ENCODE results near the gene OSBP2.

The OSBP2 gene

DNA sequence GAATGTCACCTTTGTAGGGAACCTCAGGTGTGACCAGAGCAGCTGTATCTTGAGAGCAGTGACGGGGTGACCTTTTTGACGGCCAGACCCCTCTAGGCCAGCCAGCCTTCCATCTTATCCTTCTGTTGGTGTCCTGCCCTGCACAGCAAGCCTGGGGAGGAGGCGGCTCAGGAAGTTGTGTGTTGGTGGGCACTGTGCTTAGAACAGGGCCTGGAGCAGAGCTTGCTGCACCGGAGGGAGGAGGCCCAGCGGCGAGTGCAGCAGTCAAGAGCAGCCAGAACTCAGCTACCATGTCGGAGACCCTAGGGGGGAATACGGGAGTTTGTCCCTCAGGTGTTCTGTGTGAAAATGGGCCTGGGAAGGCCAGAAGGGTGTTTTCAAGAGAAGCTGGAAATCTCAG lies 129.4 kb downstream of the OSBP2 start:
- Histone ChIP-seq H3K4me1 (ENCODE audit: insufficient read depth, low read length, severe bottlenecking) (no peaks in the 10 kb centered on the region), H4K20me1 (ENCODE audit: insufficient read depth, low read length) (no peaks in the 10 kb centered on the region), H3K9me3 (ENCODE audit: low read length) (no peaks in the 10 kb centered on the region), H3K27ac (ENCODE audit: low read depth, low read length, poor library complexity, severe bottlenecking) (no peak overlapping the region), H3K4me2 (ENCODE audit: low read length) (no peak overlapping the region), H3K27me3 (ENCODE audit: insufficient read depth, low read length) (no peaks in the 10 kb centered on the region), H3K9ac (ENCODE audit: low read length) (no peak overlapping the region), H3K4me3 (ENCODE audit: low read depth, low read length, poor library complexity, severe bottlenecking) (no peak overlapping the region), H3K9me2 (ENCODE audit: low read depth, low read length) (no peaks in the 10 kb centered on the region), H3F3A (ENCODE audit: insufficient read depth, low read length) (no peaks in the 10 kb centered on the region), H2AFZ (ENCODE audit: low read length) (no peak overlapping the region), H3K79me2 (ENCODE audit: insufficient read depth, low read length) (no peaks in the 10 kb centered on the region), H3K36me3 (ENCODE audit: insufficient read depth, low read length) (no peaks in the 10 kb centered on the region)
- no peak for TF ChIP-seq EZH2 (IDR thresholded peaks at IDR 0.05; ENCODE audit: borderline replicate concordance, low read length)
- TF ChIP-seq, protein P1, sequence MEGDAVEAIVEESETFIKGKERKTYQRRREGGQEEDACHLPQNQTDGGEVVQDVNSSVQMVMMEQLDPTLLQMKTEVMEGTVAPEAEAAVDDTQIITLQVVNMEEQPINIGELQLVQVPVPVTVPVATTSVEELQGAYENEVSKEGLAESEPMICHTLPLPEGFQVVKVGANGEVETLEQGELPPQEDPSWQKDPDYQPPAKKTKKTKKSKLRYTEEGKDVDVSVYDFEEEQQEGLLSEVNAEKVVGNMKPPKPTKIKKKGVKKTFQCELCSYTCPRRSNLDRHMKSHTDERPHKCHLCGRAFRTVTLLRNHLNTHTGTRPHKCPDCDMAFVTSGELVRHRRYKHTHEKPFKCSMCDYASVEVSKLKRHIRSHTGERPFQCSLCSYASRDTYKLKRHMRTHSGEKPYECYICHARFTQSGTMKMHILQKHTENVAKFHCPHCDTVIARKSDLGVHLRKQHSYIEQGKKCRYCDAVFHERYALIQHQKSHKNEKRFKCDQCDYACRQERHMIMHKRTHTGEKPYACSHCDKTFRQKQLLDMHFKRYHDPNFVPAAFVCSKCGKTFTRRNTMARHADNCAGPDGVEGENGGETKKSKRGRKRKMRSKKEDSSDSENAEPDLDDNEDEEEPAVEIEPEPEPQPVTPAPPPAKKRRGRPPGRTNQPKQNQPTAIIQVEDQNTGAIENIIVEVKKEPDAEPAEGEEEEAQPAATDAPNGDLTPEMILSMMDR (IDR thresholded peaks at IDR 0.05; ENCODE audit: low read length) = no peak

DNA sequence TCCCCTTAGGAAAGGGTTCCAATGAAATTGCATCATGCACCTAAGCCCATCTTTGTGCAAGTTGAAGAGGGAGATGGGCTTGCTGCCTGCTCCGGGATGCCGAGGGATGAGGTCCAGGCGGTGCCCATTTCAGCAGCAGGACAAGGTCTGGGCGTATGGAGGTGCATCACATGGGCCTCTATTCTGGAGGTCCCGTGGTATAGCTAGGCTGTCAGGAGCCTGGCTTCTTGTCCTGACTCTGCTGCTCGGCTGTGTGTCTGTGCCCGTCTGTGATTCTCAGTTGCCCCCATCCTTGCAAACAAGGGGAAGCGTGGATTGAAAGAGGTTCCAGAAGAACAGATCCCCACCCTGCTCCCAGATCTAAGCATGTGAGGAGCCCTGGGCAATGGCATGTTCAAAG lies 130.0 kb downstream of the OSBP2 start:
- Histone ChIP-seq H3K79me2 (ENCODE audit: insufficient read depth, low read length) (no peaks in the 10 kb centered on the region), H3K27me3 (ENCODE audit: insufficient read depth, low read length) (no peaks in the 10 kb centered on the region), H3K27ac (ENCODE audit: low read depth, low read length, poor library complexity, severe bottlenecking) (no peak overlapping the region), H2AFZ (ENCODE audit: low read length) (no peak overlapping the region), H3K36me3 (ENCODE audit: insufficient read depth, low read length) (no peaks in the 10 kb centered on the region), H3K4me3 (ENCODE audit: low read depth, low read length, poor library complexity, severe bottlenecking) (no peak overlapping the region), H3K9ac (ENCODE audit: low read length) (no peak overlapping the region), H4K20me1 (ENCODE audit: insufficient read depth, low read length) (no peaks in the 10 kb centered on the region), H3K9me3 (ENCODE audit: low read length) (no peaks in the 10 kb centered on the region), H3K4me2 (ENCODE audit: low read length) (no peak overlapping the region), H3F3A (ENCODE audit: insufficient read depth, low read length) (no peaks in the 10 kb centered on the region), H3K4me1 (ENCODE audit: insufficient read depth, low read length, severe bottlenecking) (no peaks in the 10 kb centered on the region), H3K9me2 (ENCODE audit: low read depth, low read length) (no peaks in the 10 kb centered on the region)
- TF ChIP-seq EZH2 (IDR thresholded peaks at IDR 0.05; ENCODE audit: borderline replicate concordance, low read length) = no peak
- TF ChIP-seq, protein P1 (IDR thresholded peaks at IDR 0.05; ENCODE audit: low read length) = no peak

DNA sequence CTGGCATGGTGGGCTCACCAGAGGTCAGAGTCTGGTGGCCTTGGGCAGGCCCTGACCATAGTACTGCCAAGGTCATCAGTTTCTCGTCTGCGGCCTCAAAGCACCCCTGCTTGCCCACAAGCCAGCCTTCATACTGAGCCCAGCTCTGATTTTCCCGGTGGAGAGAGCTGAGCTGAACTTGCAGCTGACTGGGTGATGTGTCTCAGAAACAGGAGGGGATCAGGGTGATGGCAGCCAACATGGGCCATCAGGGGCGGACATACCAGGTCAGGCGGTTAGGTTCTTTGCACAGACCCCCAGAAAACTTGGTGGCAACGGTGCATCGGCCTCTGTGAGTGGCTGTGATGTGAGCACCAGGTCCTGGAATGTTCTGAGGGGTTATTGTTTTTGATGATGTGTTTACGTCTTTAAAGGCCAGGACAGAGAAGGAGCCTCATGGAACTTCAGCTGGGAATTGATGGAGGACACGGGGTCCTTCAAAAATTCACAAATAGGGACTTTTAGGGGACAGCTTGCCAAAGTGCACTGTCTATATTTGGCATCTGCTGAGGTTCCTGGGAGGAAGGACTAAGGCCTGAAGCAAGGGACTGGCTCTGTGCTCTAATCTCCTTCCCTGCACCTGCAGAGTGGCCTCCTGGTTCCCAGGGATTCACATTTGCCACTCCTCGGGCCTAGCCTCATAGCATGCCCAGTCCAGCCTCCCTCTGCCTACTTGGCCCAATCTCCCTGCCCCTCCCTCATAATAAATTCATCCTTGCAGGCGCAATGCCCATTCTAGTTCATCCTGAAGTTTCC lies 131.2 kb downstream of the OSBP2 start:
- Histone ChIP-seq H3K9me2 (ENCODE audit: low read depth, low read length) (no peaks in the 10 kb centered on the region), H3K9ac (ENCODE audit: low read length) (no peak overlapping the region), H3K4me2 (ENCODE audit: low read length) (no peak overlapping the region), H3K36me3 (ENCODE audit: insufficient read depth, low read length) (no peaks in the 10 kb centered on the region), H2AFZ (ENCODE audit: low read length) (no peak overlapping the region), H3K79me2 (ENCODE audit: insufficient read depth, low read length) (no peaks in the 10 kb centered on the region), H3K4me3 (ENCODE audit: low read depth, low read length, poor library complexity, severe bottlenecking) (no peak overlapping the region), H3K9me3 (ENCODE audit: low read length) (no peaks in the 10 kb centered on the region), H3K4me1 (ENCODE audit: insufficient read depth, low read length, severe bottlenecking) (no peaks in the 10 kb centered on the region), H3K27ac (ENCODE audit: low read depth, low read length, poor library complexity, severe bottlenecking) (no peak overlapping the region), H3F3A (ENCODE audit: insufficient read depth, low read length) (no peaks in the 10 kb centered on the region), H4K20me1 (ENCODE audit: insufficient read depth, low read length) (no peaks in the 10 kb centered on the region), H3K27me3 (ENCODE audit: insufficient read depth, low read length) (no peaks in the 10 kb centered on the region)
- TF ChIP-seq, protein P1 (IDR thresholded peaks at IDR 0.05; ENCODE audit: low read length) = no peak
- no peak for TF ChIP-seq EZH2 (IDR thresholded peaks at IDR 0.05; ENCODE audit: borderline replicate concordance, low read length)

Measured in OCI-LY1 (cell line).